Type B pancreatic cell (in vitro differentiated cells): ENCODE measurements around the gene RDM1. TPM values are rescaled to one million over a fixed set of nuclear protein-coding genes. Genes with fewer than 3 reads are reported as not detected.

Experiments used
- DNase-seq: peaks from one replicate; pipeline ENCODE4 v3.0.0; 2021; ENCODE audit warnings: mixed read lengths; ENCODE audit not compliant: unreplicated experiment; ENCODE audit errors: extremely low spot score
- H3K27ac Mint-ChIP-seq: 2 replicates; pipeline ENCODE4 v1.8.0; 2021; ENCODE audit warnings: mild to moderate bottlenecking, mixed read lengths
- H3K27me3 Mint-ChIP-seq: 2 replicates; pipeline ENCODE4 v1.8.0; 2021; ENCODE audit warnings: mixed read lengths
- H3K36me3 Mint-ChIP-seq: 2 replicates; pipeline ENCODE4 v1.8.0; 2021; ENCODE audit warnings: mixed read lengths
- H3K4me1 Mint-ChIP-seq: one replicate; pipeline ENCODE4 v1.8.0; 2021; ENCODE audit warnings: mixed read lengths; ENCODE audit not compliant: unreplicated experiment
- H3K4me3 Mint-ChIP-seq: 2 replicates; pipeline ENCODE4 v1.8.0; 2021; ENCODE audit warnings: mild to moderate bottlenecking, mixed read lengths
- H3K9me3 Mint-ChIP-seq: 2 replicates; pipeline ENCODE4 v1.8.0; 2021; ENCODE audit warnings: mixed read lengths
- total RNA-seq: library from RNA; stranded (reverse); gene quantifications from 2 replicates; pipeline ENCODE4 v1.2.1, GENCODE V29; 2021; ENCODE audit warnings: low replicate concordance
- TF ChIP-seq, protein P1 (sequence below): fragments of 200-600 bp; sonication (generic); conservative IDR thresholded peaks from 2 replicates; pipeline ENCODE4 v1.5.0; 2021; ENCODE audit warnings: antibody characterized with exemption, mild to moderate bottlenecking

Gene RDM1
- total RNA-seq, 1 donor from 2014 or later = 4.4 TPM

DNA sequence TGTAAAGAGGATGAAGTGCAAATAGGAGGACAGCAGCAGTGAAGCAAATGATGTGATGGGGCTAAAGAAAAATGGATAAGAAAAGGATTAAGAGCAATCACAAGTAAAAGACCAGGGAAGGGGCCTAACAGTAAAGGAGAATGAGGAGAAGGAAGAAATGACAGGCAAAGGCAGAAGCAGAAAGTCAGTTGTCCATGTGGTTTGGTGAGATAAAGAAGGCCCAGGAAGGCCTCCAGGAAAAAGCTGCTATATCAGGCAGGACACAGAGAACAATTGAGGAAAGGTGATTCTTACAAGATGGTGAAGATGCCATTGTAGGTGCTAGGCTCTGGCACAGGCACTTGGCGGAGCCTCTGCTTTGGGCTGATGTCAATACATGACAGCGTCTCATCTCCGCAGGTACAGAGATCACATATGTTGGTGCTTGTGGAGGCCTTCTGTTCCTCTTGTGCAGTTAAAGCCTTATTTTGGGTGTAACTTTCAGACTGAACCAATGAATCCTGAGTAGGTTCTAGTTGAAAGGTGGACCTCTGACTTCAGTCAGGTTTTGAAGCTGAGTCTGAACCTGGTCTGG, 18.1 kb downstream of the RDM1 start:
- Mint-ChIP-seq H3K27me3 (no peaks in the 10 kb centered on the region), H3K27ac (no peak overlapping the region), H3K36me3 (no peaks in the 10 kb centered on the region), H3K4me3 (no peak overlapping the region), H3K9me3 (peaks cover 8% of the 10 kb centered on the region), H3K4me1 (no peaks in the 10 kb centered on the region)
- no peak for DNase-seq
- TF ChIP-seq, protein P1, sequence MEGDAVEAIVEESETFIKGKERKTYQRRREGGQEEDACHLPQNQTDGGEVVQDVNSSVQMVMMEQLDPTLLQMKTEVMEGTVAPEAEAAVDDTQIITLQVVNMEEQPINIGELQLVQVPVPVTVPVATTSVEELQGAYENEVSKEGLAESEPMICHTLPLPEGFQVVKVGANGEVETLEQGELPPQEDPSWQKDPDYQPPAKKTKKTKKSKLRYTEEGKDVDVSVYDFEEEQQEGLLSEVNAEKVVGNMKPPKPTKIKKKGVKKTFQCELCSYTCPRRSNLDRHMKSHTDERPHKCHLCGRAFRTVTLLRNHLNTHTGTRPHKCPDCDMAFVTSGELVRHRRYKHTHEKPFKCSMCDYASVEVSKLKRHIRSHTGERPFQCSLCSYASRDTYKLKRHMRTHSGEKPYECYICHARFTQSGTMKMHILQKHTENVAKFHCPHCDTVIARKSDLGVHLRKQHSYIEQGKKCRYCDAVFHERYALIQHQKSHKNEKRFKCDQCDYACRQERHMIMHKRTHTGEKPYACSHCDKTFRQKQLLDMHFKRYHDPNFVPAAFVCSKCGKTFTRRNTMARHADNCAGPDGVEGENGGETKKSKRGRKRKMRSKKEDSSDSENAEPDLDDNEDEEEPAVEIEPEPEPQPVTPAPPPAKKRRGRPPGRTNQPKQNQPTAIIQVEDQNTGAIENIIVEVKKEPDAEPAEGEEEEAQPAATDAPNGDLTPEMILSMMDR = no peak

DNA sequence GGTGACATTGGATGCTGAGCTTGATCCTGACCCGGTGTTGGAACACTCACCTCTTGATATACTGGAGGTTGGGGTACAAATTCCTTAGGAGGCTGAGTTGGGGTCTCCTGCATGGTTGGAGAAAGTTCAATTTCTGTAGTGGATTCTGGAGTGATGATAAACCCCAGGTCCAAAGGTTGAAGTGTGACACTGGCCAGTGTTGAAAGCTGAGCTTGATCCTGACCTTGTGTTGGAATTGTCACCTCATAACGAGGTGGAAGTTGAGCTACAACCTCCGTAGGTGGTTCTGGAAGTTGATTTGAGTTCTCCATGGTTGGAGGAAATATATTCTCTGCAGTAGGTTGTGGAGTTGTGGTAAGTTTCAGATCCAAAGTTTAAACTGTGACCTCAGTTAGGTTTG, 21.2 kb downstream of the RDM1 start:
- no peak overlapping the region for H3K27ac Mint-ChIP-seq
- no peaks in the 10 kb centered on the region for H3K36me3 Mint-ChIP-seq
- no peak overlapping the region for H3K4me3 Mint-ChIP-seq
- no peaks in the 10 kb centered on the region for H3K4me1 Mint-ChIP-seq
- TF ChIP-seq, protein P1 = no peak
- no peaks in the 10 kb centered on the region for H3K27me3 Mint-ChIP-seq
- no peak for DNase-seq
- H3K9me3 Mint-ChIP-seq = peaks cover 8% of the 10 kb centered on the region

DNA sequence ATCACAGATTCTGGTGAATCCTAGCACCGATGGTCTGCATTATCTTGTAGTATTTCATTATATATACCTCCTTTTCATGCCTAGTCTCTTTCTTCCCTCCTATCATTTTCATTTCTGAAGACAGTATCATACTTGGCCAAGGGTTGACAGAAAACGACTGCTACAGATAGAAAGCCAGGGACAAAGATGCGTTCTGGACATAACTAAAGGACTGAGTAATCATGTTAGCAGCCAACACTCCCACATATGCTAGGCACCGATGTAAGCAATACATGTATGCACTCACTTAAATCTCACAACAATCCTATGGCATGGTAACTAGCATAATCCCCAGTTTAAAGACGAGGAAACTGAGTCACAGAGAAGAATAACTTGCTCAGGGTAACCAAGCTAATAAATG, 22.9 kb downstream of the RDM1 start:
- no peaks in the 10 kb centered on the region for H3K27me3 Mint-ChIP-seq
- H3K4me3 Mint-ChIP-seq = no peak overlapping the region
- TF ChIP-seq, protein P1 = no peak
- H3K27ac Mint-ChIP-seq = no peak overlapping the region
- peaks cover 8% of the 10 kb centered on the region for H3K9me3 Mint-ChIP-seq
- peaks cover 7% of the 10 kb centered on the region for H3K4me1 Mint-ChIP-seq
- H3K36me3 Mint-ChIP-seq = no peaks in the 10 kb centered on the region
- no peak for DNase-seq

DNA sequence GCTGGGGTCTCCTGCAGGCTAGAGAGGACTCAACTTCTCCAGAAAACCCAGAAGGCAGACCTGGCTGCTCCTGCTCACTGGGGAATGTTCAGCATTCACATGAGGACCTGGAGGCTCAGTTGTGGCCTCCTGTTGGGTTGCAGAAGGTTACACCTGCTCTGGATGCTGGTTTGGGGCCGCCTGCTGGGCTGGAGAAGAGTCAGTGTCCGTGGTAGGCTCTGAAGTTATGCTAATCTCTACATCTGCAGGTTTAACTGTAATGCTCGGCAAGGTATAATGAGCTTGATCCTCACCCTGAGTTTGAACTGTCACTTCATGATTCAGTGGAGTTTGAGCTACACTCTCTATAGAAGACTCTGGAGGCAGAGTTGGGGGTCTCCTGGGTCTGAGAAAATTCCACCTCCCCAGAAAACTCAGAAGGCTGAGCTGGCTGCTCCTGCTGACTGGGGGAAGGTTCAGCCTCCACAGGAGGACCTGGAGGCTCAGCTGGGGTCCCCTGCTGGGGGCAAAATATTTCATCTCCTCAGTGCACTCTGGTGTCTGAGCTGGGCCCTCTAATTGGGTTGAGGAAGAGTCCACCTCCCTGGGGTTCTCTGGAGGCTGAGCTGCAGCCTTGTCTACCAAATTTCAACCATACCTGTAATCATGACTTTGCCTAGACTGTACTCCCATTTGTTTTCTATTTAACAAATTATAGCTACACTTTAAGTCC, 23.5 kb downstream of the RDM1 start:
- no peak for DNase-seq
- Mint-ChIP-seq H3K9me3 (peaks cover 8% of the 10 kb centered on the region), H3K36me3 (no peaks in the 10 kb centered on the region), H3K27ac (no peak overlapping the region), H3K4me3 (no peak overlapping the region), H3K27me3 (no peaks in the 10 kb centered on the region), H3K4me1 (peaks cover 10% of the 10 kb centered on the region)
- TF ChIP-seq, protein P1 = no peak

DNA sequence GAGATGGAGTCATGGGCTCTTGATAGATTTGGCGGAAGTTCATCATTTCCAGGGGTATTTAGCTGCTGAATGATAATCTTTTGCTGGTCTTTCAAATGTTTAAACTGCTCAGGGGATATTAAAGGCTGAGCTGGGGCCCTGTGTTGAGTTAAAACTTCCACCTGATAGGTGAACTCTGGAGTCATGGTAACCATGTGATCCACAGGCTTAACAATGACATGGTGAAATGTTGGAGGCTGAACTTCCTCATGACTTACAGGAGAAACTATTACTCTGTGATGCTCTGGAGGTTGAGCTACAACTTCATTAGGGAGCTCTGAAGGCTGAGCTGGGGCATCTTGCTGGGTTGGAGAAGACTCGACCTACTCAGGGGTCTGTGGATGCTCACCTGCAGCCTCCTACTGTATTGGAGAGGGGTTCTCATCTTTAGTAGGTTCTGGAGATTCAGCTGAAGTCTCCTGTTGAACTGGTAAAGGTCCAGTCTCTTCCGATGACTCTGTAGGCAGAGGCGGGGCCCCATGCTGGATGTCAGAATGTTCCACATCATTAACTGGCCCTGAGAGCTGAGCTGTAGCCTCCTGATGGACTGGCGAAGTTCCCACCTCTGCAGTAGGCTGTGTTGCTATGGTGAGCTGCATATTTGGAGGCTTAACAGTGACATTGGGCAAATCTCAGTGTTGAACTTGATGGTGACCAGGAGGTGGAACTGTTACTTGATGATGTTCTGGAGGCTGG, 24.2 kb downstream of the RDM1 start:
- H3K36me3 Mint-ChIP-seq = no peaks in the 10 kb centered on the region
- H3K9me3 Mint-ChIP-seq = peaks cover 8% of the 10 kb centered on the region
- TF ChIP-seq, protein P1 = no peak
- H3K27me3 Mint-ChIP-seq = no peaks in the 10 kb centered on the region
- H3K27ac Mint-ChIP-seq = no peak overlapping the region
- H3K4me1 Mint-ChIP-seq = peaks cover 12% of the 10 kb centered on the region
- no peak for DNase-seq
- H3K4me3 Mint-ChIP-seq = no peak overlapping the region
